GM12878 (cell line): ENCODE measurements around the gene NUDT16L1.

Source experiments
- IKZF2 ChIP-seq, 2 experiments: fragments of 450-650 bp; IDR thresholded peaks; 2 replicates each; pipeline ENCODE4 v1.6.1; 2017; ENCODE audit warnings: mild to moderate bottlenecking in 2 of 2, moderate library complexity in 2 of 2
- SPI1 ChIP-seq: IDR thresholded peaks from 2 replicates; pipeline ENCODE4 v1.6.1; 2011; ENCODE audit warnings: low read depth, mild to moderate bottlenecking, low read length, moderate library complexity, borderline replicate concordance; ENCODE audit not compliant: insufficient read depth
- ZSCAN29 ChIP-seq: fragments of 450-650 bp; IDR thresholded peaks from 2 replicates; pipeline ENCODE4 v1.6.1; 2017; ENCODE audit warnings: mild to moderate bottlenecking, moderate library complexity
- TF ChIP-seq, protein P1 (sequence below), 3 experiments: IDR thresholded peaks in 2 of 3; conservative IDR thresholded peaks in 1 of 3; 2 replicates each; pipeline ENCODE4 v1.5.1; 2011; ENCODE audit warnings: low read depth in 3 of 3, low read length in 3 of 3, mild to moderate bottlenecking in 3 of 3, control low read depth in 2 of 3, moderate library complexity in 2 of 3, inconsistent platforms in 1 of 3, mixed read lengths in 1 of 3; ENCODE audit not compliant: control insufficient read depth in 2 of 3, insufficient read depth in 1 of 3; ENCODE audit errors: extremely low read depth in 1 of 3

DNA sequence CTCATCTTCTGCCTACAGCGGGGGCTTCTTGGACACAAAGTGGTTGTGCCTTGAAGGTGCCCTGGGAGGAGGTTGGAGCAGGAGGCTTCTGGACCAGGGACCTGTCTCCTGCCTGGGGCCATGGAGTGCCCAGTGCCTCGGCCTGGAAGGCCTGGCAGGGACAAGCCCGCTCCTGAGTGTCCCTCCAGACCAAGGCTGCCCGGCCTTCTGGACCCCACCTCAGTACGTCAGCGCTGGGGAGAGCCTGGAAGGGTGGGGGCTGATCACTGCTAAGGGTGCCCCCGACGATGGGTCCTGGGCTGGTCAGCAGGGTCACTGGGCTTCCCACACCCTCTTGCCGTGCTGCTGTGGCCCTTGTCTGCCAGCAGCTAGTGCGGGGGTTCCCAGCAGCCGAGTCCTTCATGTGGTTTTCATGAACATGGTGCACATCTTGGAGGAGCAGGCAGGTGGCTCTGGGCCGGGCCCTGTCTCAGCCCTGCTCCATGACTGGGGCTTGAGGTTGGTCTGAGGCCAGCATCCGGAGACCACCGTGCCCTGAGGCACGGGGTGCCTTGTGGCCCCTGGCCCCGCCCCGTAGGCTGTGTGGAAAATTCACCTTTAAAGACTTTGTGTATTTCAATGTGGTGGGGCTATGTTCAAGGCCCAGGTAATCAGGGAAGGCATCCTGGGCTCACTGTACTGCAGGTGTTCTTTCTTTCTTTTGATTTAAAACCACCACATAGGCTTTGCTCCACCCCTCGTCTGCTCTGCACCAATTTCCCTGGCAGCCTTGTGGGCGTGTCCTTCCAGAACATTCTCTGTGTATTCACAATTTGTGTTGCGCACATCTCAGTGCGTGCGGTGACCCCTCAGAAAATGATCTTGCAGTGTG is 46.4 kb upstream of the NUDT16L1 start:
- TF ChIP-seq, protein P1, sequence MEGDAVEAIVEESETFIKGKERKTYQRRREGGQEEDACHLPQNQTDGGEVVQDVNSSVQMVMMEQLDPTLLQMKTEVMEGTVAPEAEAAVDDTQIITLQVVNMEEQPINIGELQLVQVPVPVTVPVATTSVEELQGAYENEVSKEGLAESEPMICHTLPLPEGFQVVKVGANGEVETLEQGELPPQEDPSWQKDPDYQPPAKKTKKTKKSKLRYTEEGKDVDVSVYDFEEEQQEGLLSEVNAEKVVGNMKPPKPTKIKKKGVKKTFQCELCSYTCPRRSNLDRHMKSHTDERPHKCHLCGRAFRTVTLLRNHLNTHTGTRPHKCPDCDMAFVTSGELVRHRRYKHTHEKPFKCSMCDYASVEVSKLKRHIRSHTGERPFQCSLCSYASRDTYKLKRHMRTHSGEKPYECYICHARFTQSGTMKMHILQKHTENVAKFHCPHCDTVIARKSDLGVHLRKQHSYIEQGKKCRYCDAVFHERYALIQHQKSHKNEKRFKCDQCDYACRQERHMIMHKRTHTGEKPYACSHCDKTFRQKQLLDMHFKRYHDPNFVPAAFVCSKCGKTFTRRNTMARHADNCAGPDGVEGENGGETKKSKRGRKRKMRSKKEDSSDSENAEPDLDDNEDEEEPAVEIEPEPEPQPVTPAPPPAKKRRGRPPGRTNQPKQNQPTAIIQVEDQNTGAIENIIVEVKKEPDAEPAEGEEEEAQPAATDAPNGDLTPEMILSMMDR (IDR thresholded peaks at IDR 0.05 in 2 of 3, conservative IDR thresholded peaks at IDR 0.05 in 1 of 3; ENCODE audit: control insufficient read depth in 2 of 3, extremely low read depth in 1 of 3, insufficient read depth in 1 of 3, low read depth in 3 of 3, low read length in 3 of 3): no peak
- no peak for TF ChIP-seq SPI1
- no peak for TF ChIP-seq IKZF2 (IDR thresholded peaks at IDR 0.05)
- no peak for TF ChIP-seq ZSCAN29
